GM19240 (cell line): Measurements from ENCODE around the gene PRPSAP1.
A peak's percentile ranks its signal among the peaks of the same experiment; 100 is the strongest.
"Not testable (repeated sequence)": the region's sequence is repeated elsewhere in the genome, so short reads cannot be mapped to it uniquely, and the experiment has no call there.

Experiments used
- DNase-seq: peaks from one replicate; pipeline ENCODE4 v3.0.0; 2011; ENCODE audit warnings: low spot score; ENCODE audit not compliant: insufficient read length

The PRPSAP1 gene

DNA sequence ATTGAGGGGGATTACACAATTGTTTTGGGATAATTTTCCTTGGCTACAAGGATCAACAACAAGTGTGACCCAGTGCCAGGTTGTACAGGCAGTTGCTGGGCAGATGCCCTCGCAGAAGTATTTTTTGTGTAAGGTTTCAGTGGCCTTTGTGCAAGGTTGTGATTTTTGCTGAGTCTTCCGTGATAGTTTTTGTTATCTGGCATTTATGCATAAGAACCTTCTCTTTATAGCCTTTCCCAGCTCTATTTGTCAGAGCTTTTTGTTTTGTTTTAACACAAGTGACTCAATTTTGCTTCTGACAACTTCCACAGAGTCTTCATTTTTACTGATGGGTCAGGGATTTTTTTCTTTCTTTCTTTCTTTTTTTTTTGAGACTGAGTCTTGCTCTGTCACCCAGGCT, 6.7 kb upstream of the PRPSAP1 start:
- no peak for DNase-seq

DNA sequence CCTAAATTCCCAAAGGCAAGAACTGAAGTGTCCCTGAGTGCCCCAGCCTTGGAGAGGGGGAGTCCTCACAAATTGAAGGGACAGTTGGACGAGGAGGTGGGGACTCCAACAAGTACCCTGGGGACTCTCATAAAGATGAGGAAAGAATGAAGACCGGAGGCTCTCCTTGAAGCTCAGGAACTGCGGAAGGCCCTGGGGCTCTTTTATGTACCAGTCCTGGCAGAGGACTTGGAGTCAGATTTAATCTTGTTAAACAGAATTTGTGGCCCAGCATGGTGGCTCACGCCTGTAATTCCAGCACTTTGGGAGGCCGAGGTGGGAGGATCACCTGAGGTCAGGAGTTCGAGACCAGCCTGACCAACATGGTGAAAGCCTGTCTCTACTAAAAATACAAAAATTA, 6.1 kb upstream of the PRPSAP1 start:
- not testable (repeated sequence) for DNase-seq

DNA sequence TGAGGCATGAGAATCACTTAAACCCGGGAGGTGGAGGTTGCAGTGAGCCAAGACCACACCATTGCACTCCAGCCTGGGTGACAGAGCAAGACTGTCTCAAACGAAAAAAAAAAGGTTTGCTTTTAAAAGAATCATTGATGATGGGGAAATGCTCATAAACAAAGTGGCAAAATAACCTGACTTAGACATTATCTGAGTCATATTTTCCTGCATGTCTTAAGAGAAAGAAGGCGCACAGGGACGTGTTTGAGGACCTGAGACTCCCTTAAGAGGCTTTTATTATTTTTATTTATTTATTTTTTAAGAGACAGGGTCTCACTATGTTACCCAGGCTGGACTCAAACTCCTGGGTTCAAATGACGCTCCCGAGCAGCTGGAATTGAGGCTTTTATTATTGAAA, 5.7 kb upstream of the PRPSAP1 start:
- DNase-seq, result no peak

DNA sequence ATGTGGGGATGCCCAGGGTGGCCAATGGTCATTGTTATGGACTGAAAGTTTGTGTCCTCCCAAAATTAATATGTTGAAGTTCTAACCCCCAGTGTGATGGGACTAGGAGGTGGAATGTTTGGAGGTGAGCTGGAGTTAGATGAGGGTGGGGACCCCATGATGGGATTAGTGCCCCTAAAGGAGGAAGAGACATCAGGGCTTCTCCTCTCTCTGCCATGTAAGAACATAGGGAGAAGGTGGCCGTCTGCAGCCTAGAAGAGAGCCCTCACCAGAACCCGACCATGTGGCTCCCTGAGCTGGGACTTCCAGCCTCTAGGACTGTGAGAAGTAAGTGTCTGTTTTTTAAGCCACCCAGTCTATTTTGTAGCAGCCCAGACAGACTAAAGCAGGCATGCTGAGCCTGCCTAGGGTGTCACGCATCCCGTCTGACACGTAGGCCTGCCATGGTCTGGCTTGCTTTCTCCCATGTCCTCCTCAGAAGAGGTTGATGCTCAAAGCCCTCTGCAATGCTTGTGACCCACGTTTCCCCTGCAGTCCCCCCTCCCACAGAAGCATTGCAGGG, 4.0 kb upstream of the PRPSAP1 start:
- no peak for DNase-seq

DNA sequence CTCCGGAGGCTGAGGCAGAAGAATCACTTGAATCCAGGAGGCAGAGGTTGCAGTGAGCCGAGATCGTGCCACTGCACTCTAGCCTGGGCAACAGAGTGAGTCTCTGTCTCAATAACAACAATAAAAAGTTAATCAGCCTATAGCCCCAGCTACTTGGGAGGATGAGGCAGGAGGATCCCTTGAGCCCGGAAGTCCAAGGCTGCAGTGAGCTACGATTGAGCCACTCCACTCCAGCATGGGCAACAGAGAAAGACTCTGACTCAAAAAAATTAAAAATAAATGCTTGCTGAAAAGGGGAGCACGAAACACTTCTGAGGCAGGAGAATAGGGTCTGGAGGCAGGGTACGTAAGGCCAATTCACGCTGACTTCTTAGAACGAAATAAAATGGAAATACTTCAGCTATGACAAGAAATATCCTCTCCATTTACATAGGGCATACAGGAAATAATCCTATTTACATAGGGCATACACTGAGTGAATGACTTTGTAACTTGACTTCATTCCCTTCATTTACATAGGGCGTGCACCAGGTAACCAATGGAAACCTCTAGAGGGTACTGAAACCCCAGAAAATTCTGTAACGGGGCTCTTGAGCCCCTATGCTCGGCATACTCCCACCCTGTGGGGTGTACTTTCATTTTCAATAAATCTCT, 3.2 kb upstream of the PRPSAP1 start:
- no peak for DNase-seq

DNA sequence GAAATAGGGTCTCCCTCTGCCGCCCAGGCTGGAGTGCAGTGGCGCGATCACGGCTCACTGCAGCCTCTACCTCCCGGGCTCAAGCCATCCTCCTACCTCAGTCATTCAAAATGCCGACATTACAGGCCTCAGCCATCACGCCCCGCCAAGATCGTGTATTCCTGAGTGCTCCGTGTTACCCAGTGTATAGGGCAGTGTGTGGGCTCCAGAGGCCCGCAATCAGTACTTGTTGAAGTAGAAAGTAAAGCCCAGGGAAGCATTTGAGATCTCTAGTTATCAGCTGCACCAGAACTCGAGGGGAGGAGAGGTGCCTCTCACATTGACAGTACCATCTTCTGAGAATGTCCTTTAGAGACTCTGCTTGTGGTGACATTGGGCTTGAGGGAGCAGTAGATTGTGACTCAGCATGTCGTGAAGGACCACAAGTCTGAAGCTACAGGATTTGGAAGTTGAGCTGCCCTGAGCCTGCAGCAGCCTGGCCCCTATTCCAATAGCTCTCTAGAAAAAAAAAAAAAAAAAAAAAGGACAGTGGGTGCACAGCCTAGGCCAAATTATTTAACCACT, 1.1 kb upstream of the PRPSAP1 start:
- no peak for DNase-seq

DNA sequence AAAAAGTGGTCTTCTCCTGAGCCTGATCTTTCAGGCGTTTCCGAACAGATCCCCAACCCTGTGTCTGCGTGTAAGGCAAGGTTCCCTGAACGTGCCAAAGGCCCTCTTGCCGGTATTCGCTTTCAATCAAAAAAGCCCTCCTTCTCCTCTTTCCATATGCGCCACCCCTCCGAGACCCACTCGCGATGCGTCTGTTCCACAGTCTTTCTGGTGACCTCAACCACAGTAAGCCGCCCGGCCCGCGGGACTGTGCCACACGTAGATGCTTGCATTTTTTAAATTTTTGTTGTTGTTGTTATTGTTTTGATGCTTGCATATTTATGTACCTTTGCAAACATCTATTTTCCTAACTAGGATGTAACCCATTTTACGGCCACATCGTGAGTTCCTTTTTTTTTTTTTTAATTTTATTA, 607 bp upstream of the PRPSAP1 start:
- DNase-seq, result no peak

DNA sequence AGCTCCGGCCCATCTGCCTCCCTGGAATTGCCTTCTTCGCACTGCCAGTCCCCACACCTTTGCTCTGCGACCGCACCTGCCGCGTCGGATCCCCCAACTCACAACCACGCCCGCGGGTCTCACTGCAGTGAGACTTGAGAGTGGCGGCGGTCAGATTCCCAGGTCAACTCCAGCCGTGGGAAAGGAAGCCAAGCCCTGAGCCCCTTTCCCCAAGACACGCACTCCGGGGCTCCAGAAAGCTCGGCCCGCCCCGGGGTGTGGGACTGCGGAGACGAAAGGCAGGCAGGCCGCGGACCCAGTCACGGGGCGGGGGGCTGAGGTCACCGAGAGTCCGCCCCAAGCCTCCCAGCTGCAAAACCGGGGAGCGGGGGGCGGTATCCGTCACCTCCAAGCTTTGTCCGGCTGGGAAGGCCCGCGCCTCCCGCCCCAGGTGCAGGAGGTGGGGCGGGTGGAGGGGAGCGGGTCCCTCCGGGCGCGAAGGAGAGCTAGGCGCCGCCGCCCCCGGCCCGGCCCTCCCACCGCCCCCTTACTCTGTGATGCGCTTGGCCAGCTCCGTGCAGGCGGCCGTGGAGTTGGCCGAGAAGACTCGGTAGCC, 615 bp downstream of the PRPSAP1 start:
- peak; percentile 38 for DNase-seq

DNA sequence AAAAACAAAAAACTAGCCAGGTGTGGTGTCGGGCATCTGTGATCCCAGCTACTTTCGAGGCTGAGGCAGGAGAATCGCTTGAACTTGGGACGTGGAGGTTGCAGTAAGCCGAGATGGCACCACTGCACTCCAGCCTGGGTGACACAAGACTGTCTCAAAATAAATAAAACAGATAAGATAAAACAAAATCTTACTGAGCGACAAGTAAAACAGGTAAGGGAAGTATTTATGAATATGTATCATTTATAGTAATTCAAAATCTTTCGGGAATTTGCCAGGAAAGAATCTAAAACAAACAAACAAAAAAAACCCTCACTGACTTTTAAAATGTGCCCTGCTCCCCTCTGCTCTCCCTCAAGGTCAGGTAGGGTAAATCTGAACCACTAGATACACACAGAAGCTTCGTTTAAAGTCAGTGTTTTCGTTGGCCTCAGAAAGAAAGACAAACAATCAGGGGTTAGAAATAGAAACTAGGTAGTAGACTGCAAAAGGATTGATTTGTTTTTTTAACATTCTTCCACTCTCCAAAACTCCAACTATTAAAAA, 2.1 kb downstream of the PRPSAP1 start:
- DNase-seq, result no peak

DNA sequence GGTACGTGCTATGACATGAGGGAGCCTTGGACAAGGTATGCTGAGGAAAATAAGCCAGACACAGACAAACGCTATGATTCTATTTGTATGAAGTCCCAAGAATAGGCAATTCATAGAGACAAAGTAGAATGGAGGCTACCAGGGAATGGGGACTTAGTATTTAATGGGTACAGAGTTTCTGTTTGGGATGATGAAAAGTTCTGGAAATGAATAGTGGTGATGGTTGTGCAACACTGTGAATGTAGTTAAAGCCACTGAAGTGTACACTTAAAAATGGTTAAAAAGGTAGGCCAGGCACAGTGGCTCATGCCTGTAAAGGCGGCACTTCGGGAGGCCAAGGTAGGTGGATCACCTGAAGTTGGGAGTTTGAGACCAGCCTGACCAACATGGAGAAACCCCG, 3.3 kb downstream of the PRPSAP1 start:
- no peak for DNase-seq

DNA sequence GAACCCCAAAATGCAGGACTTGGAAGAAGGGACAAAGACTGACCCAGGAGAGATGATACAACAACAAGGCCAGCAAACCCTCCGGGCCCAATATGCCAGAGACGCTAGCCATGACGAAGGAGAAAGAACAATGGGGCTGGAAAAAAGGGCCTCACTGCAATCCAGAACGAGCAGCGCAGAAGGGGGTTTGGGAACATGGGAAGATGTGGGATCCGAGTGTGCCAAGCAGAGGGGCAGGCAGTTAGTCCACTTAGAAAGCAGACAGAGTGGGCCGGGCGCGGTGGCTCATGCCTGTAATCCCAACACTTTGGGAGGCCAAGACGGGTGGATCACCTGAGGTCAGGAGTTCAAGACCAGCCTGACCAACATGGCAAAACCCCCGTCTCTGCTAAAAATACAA, 6.8 kb downstream of the PRPSAP1 start:
- not testable (repeated sequence) for DNase-seq

DNA sequence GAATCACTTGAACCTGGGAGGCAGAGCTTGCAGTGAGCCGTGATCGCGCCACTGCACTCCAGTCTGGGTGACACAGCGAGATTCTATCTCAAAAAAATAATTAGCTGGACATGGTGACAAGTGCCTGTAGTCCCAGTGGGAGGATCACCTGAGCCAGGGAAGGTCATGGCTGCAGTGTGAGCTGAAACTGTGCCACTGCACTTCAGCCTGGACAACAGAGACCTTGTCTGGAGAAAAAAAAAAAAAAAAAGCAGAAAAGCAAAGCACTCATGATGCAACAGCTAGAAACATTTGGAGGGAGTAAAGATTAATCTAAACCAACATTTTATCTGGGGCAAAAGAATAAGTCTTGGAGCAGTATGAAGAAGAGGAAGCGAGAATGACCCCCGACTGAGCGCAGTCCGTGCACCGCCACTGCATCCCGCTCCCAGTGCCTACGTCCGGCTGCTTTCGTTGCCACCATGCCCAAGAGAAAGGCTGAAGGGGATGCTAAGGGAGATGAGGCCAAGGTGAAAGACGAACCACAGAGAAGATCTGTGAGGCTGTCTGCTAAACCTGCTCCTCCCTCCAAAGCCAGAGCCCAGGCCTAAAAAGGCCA, 8.2 kb downstream of the PRPSAP1 start:
- no peak for DNase-seq

DNA sequence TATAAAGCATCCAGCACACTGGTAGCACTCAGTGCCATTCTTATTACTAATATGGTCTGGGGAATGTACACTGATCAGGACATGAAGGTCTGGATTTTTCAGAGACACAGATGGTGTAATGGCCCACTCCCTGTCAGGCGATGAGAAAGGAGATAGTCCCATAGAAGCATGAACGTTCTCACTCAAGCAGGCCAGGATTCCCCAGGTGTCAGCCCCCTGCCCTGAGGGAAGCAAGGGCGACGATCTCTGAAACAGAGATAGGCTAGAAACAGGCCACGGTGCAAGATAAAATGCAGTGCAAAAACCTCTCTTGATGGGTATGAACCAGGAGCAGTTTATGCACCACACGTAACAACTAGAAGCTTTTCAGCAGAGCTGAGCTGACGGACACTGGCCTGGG, 10.6 kb downstream of the PRPSAP1 start:
- DNase-seq, result no peak

DNA sequence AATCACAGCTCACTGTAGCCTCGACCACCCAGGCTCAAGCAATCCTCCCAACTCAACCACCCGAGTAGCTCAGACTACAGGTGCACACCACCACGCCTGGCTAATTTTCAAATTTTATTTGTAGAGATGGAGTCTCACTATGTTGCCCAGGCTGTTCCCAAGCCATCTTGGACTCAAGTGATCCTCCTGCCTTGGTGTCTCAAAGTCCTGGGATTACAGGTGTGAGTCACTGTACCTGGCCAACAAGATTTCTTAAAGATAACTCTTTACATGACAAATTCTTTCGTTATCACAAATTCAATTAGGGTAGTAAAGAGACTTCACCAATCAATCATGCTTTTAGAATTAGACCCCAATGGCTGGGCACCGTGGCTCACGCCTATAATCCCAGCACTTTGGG, 12.4 kb downstream of the PRPSAP1 start:
- DNase-seq, result no peak

DNA sequence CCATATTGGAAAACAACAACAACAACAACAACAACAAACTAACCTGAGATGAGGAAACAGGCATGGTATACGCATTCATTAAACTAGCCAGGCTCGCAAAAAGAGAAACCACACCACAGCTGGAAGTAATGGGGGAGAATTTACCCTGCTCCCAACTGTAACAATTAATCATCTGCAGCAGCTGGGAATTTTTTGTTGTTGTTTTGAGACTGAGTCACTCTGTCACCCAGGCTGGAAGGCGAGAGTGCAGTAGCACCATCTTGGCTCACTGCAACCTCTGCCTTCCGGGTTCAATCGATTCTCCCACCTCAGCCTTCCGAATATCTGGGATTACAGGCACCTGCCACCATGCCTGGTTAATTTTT, 16.3 kb downstream of the PRPSAP1 start:
- no peak for DNase-seq

DNA sequence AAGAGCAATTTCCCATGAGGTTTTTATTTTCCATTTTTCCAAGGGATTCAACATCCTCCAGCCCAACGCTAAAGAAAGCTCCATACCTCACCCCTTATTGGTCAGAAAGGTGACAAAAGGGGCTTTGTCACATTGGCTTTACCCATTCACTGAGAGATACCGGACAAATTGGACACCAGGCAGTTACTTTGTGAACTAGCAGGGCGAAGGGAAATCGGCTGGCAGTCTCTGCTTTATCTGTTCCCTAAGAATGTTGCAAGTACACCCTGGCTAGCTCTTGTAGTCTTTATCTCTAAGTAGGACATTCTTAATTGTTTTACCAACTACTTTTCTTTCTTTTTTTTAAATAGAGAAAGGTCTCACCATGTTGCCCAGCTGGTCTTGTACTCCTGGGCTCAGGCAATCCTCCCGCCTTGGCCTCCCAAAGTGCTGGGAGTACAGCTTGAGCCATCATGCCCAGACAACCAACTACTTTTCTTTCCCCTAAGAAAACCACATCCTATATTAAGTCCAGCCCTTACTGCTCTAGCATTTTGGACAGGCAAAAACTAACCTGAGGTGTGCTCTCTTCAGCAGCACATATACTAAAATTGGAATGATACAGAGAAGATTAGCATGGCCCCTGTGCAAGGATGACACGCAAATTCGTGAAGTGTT, 16.8 kb downstream of the PRPSAP1 start:
- no peak for DNase-seq

DNA sequence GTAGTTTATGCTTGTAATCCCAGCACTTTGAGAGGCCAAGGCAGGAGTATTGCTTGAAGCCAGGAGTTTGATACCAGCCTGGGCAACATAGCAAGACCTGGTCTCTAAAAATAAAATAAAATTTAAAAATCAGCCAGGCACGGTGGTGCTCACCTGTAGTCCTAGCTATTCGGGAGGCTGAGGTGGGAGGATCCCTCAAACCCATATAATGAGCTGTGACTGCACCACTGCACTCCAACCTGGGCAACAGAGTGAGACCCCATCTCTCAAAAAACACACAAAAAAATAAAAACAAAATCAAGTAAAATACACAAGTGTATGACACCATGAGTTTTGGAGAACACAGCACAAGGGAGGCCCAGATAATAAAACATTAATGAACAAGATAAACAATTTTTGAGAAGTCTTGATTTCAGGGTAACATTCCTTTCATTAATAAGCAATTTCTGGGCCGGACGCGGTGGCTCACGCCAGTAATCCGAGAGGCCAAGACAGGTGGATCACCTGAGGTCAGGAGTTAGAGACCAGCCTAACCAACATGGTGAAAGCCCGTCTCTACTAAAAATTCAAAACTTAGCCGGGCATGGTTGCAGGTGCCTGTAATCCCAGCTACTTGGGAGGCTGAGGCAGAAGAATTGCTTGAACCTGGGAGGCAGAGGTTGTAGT, 17.9 kb downstream of the PRPSAP1 start:
- DNase-seq, result no peak

DNA sequence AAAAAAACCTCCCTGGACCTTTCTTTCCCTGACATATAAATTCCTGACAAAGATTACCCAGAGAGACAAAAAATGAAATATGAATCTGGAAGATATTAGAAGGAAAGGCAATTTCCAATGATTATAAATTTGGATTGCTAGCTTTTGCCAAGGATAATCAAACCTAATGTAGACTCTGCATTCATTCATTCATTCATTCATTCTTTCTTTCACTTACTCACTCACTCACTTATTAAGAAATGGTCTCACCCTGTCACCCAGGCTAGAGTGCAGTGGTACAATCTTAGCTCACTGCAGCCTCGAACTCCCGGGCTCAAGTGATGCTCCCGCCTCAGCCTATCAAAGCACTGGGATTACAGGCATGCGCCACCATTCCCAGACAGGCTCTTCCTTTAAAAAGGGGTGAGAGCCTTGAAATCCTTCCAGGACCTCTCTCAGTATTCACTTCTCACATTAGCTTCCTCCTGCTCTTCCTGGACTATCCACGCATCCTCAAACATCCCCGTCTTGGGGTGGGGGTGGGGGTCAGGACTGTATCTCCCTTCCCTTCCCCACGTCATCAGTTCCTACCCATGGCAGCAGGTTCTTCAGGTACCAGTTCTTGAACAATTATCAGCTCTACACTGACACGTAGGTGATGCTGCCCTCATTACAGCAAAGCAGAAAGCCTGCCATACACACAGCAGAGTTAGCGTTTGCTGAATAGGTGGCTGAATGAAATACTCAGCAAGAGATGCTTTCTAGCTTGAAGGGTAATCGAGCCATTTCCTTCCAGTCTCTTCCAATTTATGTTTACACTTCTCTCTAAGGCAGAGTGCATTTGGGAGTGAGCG, 19.8 kb downstream of the PRPSAP1 start:
- no peak for DNase-seq

DNA sequence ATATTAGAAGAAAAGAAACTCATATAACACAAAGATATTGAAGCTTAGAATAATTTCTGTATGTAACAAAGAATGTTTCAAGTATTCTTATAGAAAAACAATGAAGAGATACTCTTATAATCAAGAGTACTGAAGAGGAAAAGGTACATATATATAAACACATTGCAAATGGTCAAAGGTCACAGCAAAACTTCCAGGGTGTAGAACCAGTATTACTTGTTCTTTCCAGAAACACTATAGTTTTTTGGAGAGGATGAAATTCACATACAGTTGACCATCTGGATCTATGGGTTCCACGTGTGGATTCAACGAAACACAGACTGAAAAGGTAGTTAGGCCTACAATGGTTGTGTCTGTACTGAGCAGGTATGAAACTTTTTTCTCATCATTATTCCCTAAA, 22.6 kb downstream of the PRPSAP1 start:
- DNase-seq, result no peak

DNA sequence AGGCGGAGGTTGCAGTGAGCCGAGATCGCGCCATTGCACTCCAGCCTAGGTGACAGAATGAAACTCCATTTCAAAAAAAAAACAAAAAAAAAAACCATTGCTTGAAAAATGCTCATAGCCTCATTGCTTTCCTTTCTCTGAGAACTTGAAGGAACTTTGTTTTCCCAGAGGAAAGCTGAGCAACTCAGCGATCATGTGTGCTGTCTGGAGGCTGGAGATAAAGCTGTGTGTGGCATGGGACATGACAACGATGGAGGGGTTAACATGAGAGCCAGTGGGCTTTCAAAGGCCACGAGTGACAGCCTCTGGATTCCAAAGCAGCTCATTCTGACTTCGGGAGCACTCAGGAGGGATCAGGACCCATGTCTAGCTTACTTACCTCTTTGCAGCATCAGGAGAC, 24.1 kb downstream of the PRPSAP1 start:
- DNase-seq, result no peak
